Neuronal stem cell (in vitro differentiated cells): ENCODE results near the gene COA1.

Source experiments
- DNase-seq: peaks from one replicate; pipeline ENCODE4 v3.0.0-alpha.2; 2013; ENCODE audit warnings: low spot score
- H2AFZ ChIP-seq: one replicate; pipeline ENCODE4 v1.6.1; 2013; ENCODE audit warnings: mild to moderate bottlenecking, low read length, inconsistent platforms
- H2AK5ac ChIP-seq: 2 replicates; pipeline ENCODE4 v1.6.1; 2013; ENCODE audit warnings: low read depth, mild to moderate bottlenecking, inconsistent platforms, low read length, moderate library complexity, mixed read lengths
- H2BK120ac ChIP-seq: 2 replicates; pipeline ENCODE4 v1.6.1; 2013; ENCODE audit warnings: low read depth, mild to moderate bottlenecking, inconsistent platforms, low read length, moderate library complexity, mixed read lengths
- H2BK12ac ChIP-seq: one replicate; pipeline ENCODE4 v1.6.1; 2013; ENCODE audit warnings: low read length, inconsistent platforms
- H2BK15ac ChIP-seq: 2 replicates; pipeline ENCODE4 v1.6.1; 2013; ENCODE audit warnings: mild to moderate bottlenecking, low read length, inconsistent platforms, mixed read lengths
- H2BK5ac ChIP-seq: one replicate; pipeline ENCODE4 v1.6.1; 2013; ENCODE audit warnings: inconsistent platforms, mild to moderate bottlenecking, low read length, moderate library complexity
- H3K14ac ChIP-seq: one replicate; pipeline ENCODE4 v1.6.1; 2013; ENCODE audit warnings: low read length, inconsistent platforms
- H3K18ac ChIP-seq: 2 replicates; pipeline ENCODE4 v1.6.1; 2013; ENCODE audit warnings: low read length, inconsistent platforms
- H3K23ac ChIP-seq: 2 replicates; pipeline ENCODE4 v1.6.1; 2013; ENCODE audit warnings: low read depth, mild to moderate bottlenecking, mixed read lengths, low read length, inconsistent platforms; ENCODE audit not compliant: poor library complexity
- H3K27ac ChIP-seq: replicated peaks from 3 replicates; pipeline ENCODE4 v1.5.1; 2013; ENCODE audit warnings: low read length, inconsistent platforms
- H3K27me3 ChIP-seq, 3 experiments: 2 replicates each; pipeline ENCODE4 v1.6.1; 2013; ENCODE audit warnings: low read length in 3 of 3, mild to moderate bottlenecking in 2 of 3, inconsistent platforms in 1 of 3, low read depth in 1 of 3, mixed read lengths in 1 of 3, moderate library complexity in 1 of 3; ENCODE audit not compliant: control insufficient read depth in 3 of 3, insufficient read depth in 3 of 3
- H3K36me3 ChIP-seq, 2 donors: replicated peaks in 1 of 2; 2 replicates each; pipeline ENCODE4 v1.6.1; 2013; ENCODE audit warnings: low read length in 2 of 2; ENCODE audit not compliant: control insufficient read depth in 2 of 2, insufficient read depth in 2 of 2
- H3K4ac ChIP-seq: 2 replicates; pipeline ENCODE4 v1.6.1; 2013; ENCODE audit warnings: inconsistent platforms, mild to moderate bottlenecking, low read length, moderate library complexity
- H3K4me1 ChIP-seq, 2 donors: 1 replicate in 1 of 2; 2 replicates in 1 of 2; pipeline ENCODE4 v1.6.1; 2013; ENCODE audit warnings: low read length in 2 of 2, low read depth in 1 of 2; ENCODE audit not compliant: control insufficient read depth in 2 of 2, insufficient read depth in 1 of 2
- H3K4me2 ChIP-seq: one replicate; pipeline ENCODE4 v1.6.1; 2013; ENCODE audit warnings: mild to moderate bottlenecking, low read length, inconsistent platforms; ENCODE audit not compliant: insufficient read depth, poor library complexity, severe bottlenecking
- H3K4me3 ChIP-seq, 2 donors: 2 replicates each; pipeline ENCODE4 v1.5.1; 2013; ENCODE audit warnings: low read length in 2 of 2, mild to moderate bottlenecking in 2 of 2, inconsistent platforms in 1 of 2, moderate library complexity in 1 of 2
- H3K79me1 ChIP-seq: one replicate; pipeline ENCODE4 v1.6.1; 2013; ENCODE audit warnings: low read depth, mild to moderate bottlenecking, inconsistent platforms, low read length, moderate library complexity
- H3K9ac ChIP-seq: one replicate; pipeline ENCODE4 v1.6.1; 2013; ENCODE audit warnings: mild to moderate bottlenecking, low read depth, low read length, inconsistent platforms; ENCODE audit not compliant: poor library complexity
- H3K9me3 ChIP-seq, 2 donors: replicated peaks in 1 of 2; 2 replicates each; pipeline versions ENCODE3 to v1.6.1; 2013; ENCODE audit warnings: low read length in 2 of 2, mild to moderate bottlenecking in 2 of 2, inconsistent platforms in 1 of 2, low read depth in 1 of 2, mixed read lengths in 1 of 2, moderate library complexity in 1 of 2; ENCODE audit not compliant: control insufficient read depth in 2 of 2, insufficient read depth in 1 of 2
- H4K8ac ChIP-seq: one replicate; pipeline ENCODE4 v1.6.1; 2013; ENCODE audit warnings: low read depth, mild to moderate bottlenecking, inconsistent platforms, low read length, moderate library complexity
- H4K91ac ChIP-seq: one replicate; pipeline ENCODE4 v1.6.1; 2013; ENCODE audit warnings: low read length, low read depth, mild to moderate bottlenecking, inconsistent platforms; ENCODE audit not compliant: poor library complexity
- WGBS, 2 donors: extraction: QIAGEN DNeasy Blood & Tissue Kit; methylation state at CpG; one replicate each; pipeline ENCODE4 v1.1.7; 2013; ENCODE audit warnings: missing lambda C conversion rate in 2 of 2, mixed read lengths in 1 of 2; ENCODE audit not compliant: insufficient read length in 2 of 2, insufficient replicate concordance in 1 of 2; ENCODE audit errors: extremely low coverage in 2 of 2; 5-methylcytosine and 5-hydroxymethylcytosine counted together

The COA1 gene

DNA sequence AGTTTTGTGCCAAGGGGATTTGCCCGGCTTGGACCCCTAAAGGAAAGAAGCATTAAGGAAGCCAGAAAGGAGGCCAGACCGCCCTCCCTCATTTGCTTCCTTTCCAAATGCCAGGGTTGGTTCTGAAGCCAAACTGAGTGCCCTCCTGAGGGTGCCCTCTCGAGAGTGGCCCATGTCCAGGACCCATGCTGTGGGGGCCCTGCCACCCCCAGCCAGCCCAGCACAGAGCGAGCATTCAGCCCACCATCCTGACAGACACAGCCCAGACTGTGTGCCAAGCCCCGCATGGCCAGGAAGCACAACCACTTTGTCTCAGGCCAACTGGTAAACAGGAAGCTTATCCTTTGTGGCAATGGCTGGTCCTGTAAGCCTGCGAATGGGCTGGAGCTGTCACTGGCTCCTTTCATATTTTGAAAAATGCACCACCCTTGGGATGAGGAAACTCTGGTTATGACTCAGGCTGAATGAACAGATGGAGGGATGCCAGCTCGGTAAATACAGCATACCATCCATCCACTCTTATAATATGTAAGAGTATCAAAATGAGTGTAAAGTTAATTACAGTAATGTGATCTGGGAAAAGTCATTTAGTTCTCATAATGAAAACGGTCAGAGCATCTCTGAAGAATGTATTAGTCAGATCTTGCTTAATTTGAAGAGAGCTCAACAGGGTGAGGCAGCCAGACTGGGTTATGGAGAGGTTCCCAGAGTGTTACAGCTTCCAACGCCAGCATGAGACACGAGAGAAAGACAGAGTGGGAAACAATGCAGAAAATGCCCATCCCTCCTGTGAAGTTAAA lies 81.5 kb downstream of the COA1 start:
- H3K27ac ChIP-seq = peak overlapping the region; percentile 75
- peak overlapping the region; percentile 14 for H3K23ac ChIP-seq
- peaks cover 11 to 73% of the 10 kb centered on the region in 2 donors for H3K36me3 ChIP-seq
- peak overlapping the region; percentile 64 for H2BK12ac ChIP-seq
- peak overlapping the region; percentile 7 for H3K9ac ChIP-seq
- H4K8ac ChIP-seq = no peak overlapping the region
- H2BK120ac ChIP-seq = peak overlapping the region; percentile 56
- WGBS, 2 donors = no CpG with 5 or more reads among the region's 10 CpGs
- H3K18ac ChIP-seq = peak overlapping the region; percentile 94
- H3K4me2 ChIP-seq = peak overlapping the region; percentile 21
- no peaks in the 10 kb centered on the region for H3K27me3 ChIP-seq
- no peak for DNase-seq
- peak overlapping the region; percentile 20 for H2BK5ac ChIP-seq
- peak overlapping the region; percentile 56 for H4K91ac ChIP-seq
- peak overlapping the region; percentile 96 for H2BK15ac ChIP-seq
- H3K4me1 ChIP-seq = peaks cover 32 to 35% of the 10 kb centered on the region in 2 donors
- peaks cover 0 to 6% of the 10 kb centered on the region in 2 donors for H3K9me3 ChIP-seq
- H2AFZ ChIP-seq = peak overlapping the region; percentile 80
- H3K14ac ChIP-seq = peak overlapping the region; percentile 72
- H3K79me1 ChIP-seq = no peaks in the 10 kb centered on the region
- H3K4ac ChIP-seq = no peak overlapping the region
- peak overlapping the region; percentile 99 for H2AK5ac ChIP-seq
- peak overlapping the region in 1 of 2 donors; percentile 11 for H3K4me3 ChIP-seq

DNA sequence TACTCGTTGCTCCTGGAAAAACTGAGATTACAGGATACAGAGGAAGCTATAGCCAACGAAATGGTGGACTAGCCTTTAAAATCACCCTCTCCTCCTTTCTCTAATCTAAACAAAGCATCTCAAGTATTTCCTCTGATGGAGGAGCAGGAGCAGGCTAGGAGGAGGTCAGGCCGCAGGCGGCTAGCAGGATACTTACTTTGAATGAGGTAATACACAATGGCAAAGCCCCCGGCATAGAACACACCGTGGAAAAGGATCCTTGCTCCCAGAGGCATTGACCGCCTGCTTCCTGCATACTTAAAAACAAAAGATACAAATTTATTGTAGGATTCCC lies 82.0 kb downstream of the COA1 start:
- DNase-seq = peak; percentile 24
- WGBS, 2 donors = no CpG with 5 or more reads among the region's 7 CpGs
- Histone ChIP-seq H3K79me1 (no peaks in the 10 kb centered on the region), H2BK12ac (no peak overlapping the region), H2AFZ (peak overlapping the region; percentile 80), H3K27ac (peak overlapping the region; percentile 75), H3K9me3 (peaks cover 0 to 6% of the 10 kb centered on the region in 2 donors), H3K4me2 (no peak overlapping the region), H3K4me3 (peak overlapping the region in 1 of 2 donors; percentile 2), H2BK120ac (peak overlapping the region; percentile 56), H4K8ac (no peak overlapping the region), H2BK15ac (no peak overlapping the region), H4K91ac (no peak overlapping the region), H3K18ac (peak overlapping the region; percentile 56), H3K9ac (no peak overlapping the region), H3K14ac (no peak overlapping the region), H3K23ac (no peak overlapping the region), H2AK5ac (no peak overlapping the region), H3K27me3 (no peaks in the 10 kb centered on the region), H2BK5ac (peak overlapping the region; percentile 20), H3K4ac (no peak overlapping the region), H3K36me3 (peaks cover 11 to 75% of the 10 kb centered on the region in 2 donors), H3K4me1 (peaks cover 32 to 35% of the 10 kb centered on the region in 2 donors)

DNA sequence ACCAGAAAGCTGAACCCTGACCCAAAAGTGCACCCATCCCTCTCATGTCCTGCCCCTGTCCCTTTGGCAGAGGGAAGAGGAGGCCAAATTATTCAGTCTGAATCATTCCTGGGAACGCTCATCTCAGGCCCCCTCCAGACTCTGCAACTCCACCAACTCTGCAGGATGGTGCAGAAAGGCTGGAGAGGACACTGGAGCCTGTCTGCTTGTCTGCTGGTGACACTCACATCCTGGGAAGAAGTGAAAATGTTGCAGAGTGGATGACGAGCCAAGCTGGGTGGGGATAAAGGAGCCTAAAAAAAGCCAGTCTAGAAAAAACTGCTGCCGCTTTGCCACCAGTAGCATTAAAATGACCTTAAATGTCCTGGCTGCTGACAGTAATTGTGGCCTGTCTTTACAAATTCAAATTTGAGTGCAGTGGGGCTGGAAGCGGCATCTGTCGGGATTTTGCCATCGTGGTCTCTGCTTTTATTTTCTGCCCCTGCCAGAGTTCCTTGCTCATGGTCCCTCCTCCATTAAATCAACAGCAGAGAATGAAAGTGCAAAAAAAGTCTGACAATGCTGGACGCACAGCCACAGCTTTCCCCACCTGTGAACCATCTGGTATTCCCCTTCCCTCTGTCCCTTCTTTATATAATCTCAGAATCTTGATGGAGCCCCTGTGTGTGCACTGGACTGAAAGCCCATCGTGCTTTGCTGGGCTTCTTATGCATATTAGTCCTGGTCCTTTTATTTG lies 82.6 kb downstream of the COA1 start:
- no CpG with 5 or more reads among the region's 8 CpGs for WGBS, 2 donors
- H3K23ac ChIP-seq = no peak overlapping the region
- no peak overlapping the region for H3K4ac ChIP-seq
- no peak overlapping the region for H2AK5ac ChIP-seq
- no peak for DNase-seq
- no peak overlapping the region for H4K91ac ChIP-seq
- H2BK12ac ChIP-seq = no peak overlapping the region
- peaks cover 0 to 6% of the 10 kb centered on the region in 2 donors for H3K9me3 ChIP-seq
- peak overlapping the region; percentile 75 for H3K27ac ChIP-seq
- H3K36me3 ChIP-seq = peaks cover 11 to 69% of the 10 kb centered on the region in 2 donors
- H3K9ac ChIP-seq = no peak overlapping the region
- no peak overlapping the region for H2BK5ac ChIP-seq
- H3K79me1 ChIP-seq = no peaks in the 10 kb centered on the region
- H3K18ac ChIP-seq = peak overlapping the region; percentile 56
- H3K4me1 ChIP-seq = peaks cover 32 to 35% of the 10 kb centered on the region in 2 donors
- no peak overlapping the region for H2BK120ac ChIP-seq
- H2AFZ ChIP-seq = peak overlapping the region; percentile 80
- H3K4me3 ChIP-seq = peak overlapping the region in 1 of 2 donors; percentile 2
- H3K14ac ChIP-seq = no peak overlapping the region
- H3K4me2 ChIP-seq = no peak overlapping the region
- H3K27me3 ChIP-seq = no peaks in the 10 kb centered on the region
- H4K8ac ChIP-seq = no peak overlapping the region
- no peak overlapping the region for H2BK15ac ChIP-seq

DNA sequence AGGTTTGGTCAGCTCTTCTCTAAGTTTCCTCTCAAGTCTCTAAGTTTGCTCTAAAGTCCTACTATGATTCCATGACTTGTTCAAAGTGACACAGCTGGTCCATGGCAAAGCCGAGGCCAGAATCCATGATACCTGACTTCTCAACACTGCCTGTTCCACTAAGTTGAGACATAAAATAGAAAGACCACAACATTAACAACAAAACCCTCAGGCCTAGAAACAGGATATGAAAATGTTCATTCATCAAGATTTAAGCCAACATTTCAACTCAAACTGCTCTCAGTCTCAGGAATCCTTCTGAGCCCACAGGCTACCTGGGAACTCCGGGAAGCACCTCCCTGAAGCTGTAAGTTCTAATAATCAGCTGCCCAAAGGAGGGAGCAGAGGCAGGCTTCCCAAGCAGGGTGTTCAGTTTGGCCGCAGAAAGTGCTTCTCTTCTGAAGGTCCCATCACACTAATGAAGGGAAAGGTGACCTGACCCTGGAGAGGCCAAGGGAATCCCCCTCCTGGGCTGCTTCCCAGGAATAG lies 83.6 kb downstream of the COA1 start:
- DNase-seq = no peak
- Histone ChIP-seq H3K9me3 (peaks cover 0 to 6% of the 10 kb centered on the region in 2 donors), H3K9ac (no peak overlapping the region), H3K14ac (no peak overlapping the region), H2BK15ac (no peak overlapping the region), H4K91ac (no peak overlapping the region), H2AFZ (no peak overlapping the region), H3K27ac (no peak overlapping the region), H3K4me3 (no peak overlapping the region), H2AK5ac (no peak overlapping the region), H2BK12ac (no peak overlapping the region), H3K79me1 (no peaks in the 10 kb centered on the region), H3K23ac (no peak overlapping the region), H2BK5ac (no peak overlapping the region), H2BK120ac (no peak overlapping the region), H3K18ac (no peak overlapping the region), H3K4ac (no peak overlapping the region), H3K4me1 (peaks cover 30 to 35% of the 10 kb centered on the region in 2 donors), H4K8ac (no peak overlapping the region), H3K27me3 (no peaks in the 10 kb centered on the region), H3K36me3 (peaks cover 11 to 69% of the 10 kb centered on the region in 2 donors), H3K4me2 (no peak overlapping the region)
- no CpG with 5 or more reads among the region's 3 CpGs for WGBS, 2 donors
